MG63 (cell line): Measurements from ENCODE around the gene XRCC6. TPM values are rescaled to one million over a fixed set of nuclear protein-coding genes. Genes with fewer than 3 reads are reported as not detected.
"Not testable (repeated sequence)": the region's sequence is repeated elsewhere in the genome, so short reads cannot be mapped to it uniquely, and the experiment has no call there.

Experiments used
- DNase-seq: peaks from one replicate; pipeline ENCODE4 v3.0.0-alpha.2; 2020
- H3K27me3 ChIP-seq: fragments of 250-450 bp; sonication (Bioruptor Pico); 2 replicates; pipeline ENCODE4 v1.5.1; 2020; ENCODE audit warnings: mild to moderate bottlenecking, moderate library complexity
- H3K36me3 ChIP-seq: fragments of 250-450 bp; sonication (Bioruptor Pico); 2 replicates; pipeline ENCODE4 v1.5.1; 2020; ENCODE audit warnings: mild to moderate bottlenecking, moderate library complexity
- H3K4me3 ChIP-seq: fragments of 250-450 bp; sonication (Bioruptor Pico); 2 replicates; pipeline ENCODE4 v1.5.1; 2020; ENCODE audit warnings: mild to moderate bottlenecking, moderate library complexity
- H3K9me3 ChIP-seq: fragments of 250-450 bp; sonication (Bioruptor Pico); 2 replicates; pipeline ENCODE4 v1.5.1; 2020; ENCODE audit warnings: mild to moderate bottlenecking, moderate library complexity
- total RNA-seq: library from RNA; depleted of rRNA; stranded (reverse); fragments of >200 nt; shearing (Covaris generic); gene quantifications from 2 replicates; pipeline ENCODE4 v1.2.3, GENCODE V29; 2014; ENCODE audit warnings: low replicate concordance

The XRCC6 gene
- total RNA-seq, 1 experiment from 2014 or later, result 634 TPM

DNA sequence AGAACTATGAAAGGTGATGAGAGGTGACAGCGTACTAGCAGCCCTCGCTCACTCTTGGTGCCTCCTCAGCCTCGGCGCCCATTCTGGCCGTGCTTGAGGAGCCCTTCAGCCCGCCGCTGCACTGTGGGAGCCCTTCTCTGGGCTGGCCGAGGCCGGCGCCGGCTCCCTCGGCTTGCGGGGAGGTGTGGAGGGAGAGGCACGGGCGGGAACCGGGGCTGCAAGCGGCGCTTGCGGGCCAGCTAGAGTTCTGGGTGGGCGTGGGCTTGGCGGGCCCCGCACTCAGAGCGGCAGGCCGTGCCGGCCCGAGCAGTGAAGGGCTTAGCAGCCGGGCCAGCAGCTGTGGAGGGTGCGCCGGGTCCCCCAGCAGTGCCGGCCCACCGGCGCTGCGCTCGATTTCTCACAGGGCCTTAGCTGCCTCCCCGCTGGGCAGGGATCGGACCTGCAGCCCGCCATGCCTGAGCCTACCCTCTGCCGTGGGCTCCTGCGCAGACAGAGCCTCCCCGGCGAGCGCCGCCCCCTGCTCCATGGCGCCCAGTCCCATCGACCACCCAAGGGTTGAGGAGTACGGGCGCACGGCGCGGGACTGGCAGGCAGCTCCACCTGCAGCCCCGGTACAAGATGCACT, 27.6 kb upstream of the XRCC6 start:
- H3K36me3 ChIP-seq, H3K4me3 ChIP-seq, H3K9me3 ChIP-seq, H3K27me3 ChIP-seq, DNase-seq: not testable (repeated sequence)

DNA sequence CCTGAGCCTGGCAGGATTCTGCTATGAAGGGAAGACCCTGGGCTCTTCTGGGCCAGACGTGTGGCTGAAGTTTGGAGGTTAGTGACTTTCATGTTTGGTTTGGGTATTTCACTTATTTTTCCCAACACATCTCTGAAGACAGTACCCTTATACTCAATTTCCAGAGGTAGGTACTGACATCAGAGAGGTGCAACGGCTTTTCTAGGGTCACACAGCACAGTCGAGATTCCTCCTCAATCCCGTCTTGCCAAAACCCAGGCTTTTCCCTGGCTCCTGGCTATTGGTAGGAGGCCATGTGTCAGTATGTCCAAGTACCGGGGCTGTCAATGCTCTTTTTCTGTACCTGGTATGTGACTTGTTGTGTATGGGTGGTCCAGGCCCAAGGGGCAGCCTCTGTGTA, 25.4 kb upstream of the XRCC6 start:
- no peak overlapping the region for H3K4me3 ChIP-seq
- peaks cover 16% of the 10 kb centered on the region for H3K36me3 ChIP-seq
- no peaks in the 10 kb centered on the region for H3K9me3 ChIP-seq
- no peaks in the 10 kb centered on the region for H3K27me3 ChIP-seq
- no peak for DNase-seq

DNA sequence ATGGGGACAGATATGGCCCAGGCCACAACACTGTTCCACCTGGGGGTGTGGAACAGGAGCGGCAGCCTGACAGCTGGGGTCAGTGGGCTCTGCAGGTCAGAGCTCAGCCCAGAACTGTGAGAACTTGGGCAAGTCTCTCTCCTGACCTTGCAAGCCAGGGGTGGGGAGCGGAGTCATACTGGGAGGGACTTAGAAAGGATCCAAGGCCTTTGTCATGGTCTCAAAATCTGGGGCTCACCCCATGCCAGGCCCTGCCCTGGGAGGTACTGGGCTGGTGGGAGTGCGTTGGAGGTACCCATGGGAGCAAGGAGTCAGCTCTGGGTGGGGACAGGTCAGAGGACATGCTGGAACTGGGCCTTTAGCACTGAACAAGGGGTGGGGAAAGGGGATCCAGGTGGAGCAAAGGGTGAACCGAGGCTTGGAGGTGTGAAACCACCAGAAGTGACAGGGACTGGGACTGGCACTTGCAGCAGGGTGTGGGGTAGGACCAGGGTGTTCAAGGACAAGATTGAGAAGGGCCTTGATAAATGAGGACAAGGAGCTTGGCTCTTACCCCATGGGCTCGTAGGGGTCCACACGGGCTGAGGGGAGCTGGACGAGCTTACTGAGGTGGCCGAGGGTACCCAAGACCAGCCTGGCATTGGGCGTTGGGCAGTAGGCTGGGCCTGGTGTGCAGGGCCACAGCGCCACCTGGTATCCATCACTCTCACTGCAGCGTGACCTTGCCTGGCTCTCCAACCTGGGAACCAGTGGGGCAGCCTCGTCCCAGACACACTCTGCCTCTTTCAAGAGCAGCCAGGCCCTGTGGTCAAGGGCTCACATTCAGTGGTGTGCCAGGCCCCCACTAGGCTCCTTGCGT, 24.1 kb upstream of the XRCC6 start:
- H3K4me3 ChIP-seq, result no peak overlapping the region
- peaks cover 26% of the 10 kb centered on the region for H3K36me3 ChIP-seq
- no peaks in the 10 kb centered on the region for H3K27me3 ChIP-seq
- DNase-seq, result peak; percentile 49
- no peaks in the 10 kb centered on the region for H3K9me3 ChIP-seq

DNA sequence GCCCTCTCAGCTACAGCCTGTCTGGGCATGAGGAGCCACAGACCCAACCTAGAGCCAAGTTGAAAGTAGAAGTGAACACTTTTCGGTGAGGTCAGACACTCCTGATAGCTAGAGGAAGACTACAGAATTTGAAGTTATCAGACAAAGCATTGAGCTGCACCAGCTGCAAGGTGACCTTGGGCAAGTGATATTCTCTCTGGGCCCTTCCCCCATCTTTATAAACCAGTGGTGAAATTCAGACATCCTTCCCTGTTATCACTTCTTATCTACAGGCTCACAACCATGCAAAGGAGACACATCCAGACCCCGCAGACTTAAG, 23.5 kb upstream of the XRCC6 start:
- no peak for DNase-seq
- no peak overlapping the region for H3K4me3 ChIP-seq
- no peaks in the 10 kb centered on the region for H3K9me3 ChIP-seq
- peaks cover 32% of the 10 kb centered on the region for H3K36me3 ChIP-seq
- no peaks in the 10 kb centered on the region for H3K27me3 ChIP-seq

DNA sequence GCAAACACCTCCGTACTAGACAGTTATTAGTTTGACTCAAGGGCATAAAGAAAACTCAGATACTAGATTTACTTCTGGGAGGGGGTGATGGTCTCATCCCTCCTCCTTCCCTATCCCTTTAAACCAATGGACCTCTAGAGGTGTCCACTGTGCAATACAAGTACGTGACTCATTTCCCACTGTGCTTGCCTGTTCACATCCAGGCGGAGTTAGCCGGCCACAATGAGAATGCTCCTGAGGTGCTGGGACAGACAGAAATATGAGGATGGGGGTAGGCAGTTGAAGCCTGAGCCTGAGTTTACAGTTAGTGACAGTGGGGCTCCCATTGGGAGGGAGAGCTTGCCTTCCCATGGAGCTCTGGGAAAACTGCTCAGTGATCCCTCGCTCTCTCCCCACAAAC, 23.0 kb upstream of the XRCC6 start:
- H3K36me3 ChIP-seq, result peaks cover 35% of the 10 kb centered on the region
- no peaks in the 10 kb centered on the region for H3K27me3 ChIP-seq
- no peaks in the 10 kb centered on the region for H3K9me3 ChIP-seq
- no peak for DNase-seq
- H3K4me3 ChIP-seq, result no peak overlapping the region

DNA sequence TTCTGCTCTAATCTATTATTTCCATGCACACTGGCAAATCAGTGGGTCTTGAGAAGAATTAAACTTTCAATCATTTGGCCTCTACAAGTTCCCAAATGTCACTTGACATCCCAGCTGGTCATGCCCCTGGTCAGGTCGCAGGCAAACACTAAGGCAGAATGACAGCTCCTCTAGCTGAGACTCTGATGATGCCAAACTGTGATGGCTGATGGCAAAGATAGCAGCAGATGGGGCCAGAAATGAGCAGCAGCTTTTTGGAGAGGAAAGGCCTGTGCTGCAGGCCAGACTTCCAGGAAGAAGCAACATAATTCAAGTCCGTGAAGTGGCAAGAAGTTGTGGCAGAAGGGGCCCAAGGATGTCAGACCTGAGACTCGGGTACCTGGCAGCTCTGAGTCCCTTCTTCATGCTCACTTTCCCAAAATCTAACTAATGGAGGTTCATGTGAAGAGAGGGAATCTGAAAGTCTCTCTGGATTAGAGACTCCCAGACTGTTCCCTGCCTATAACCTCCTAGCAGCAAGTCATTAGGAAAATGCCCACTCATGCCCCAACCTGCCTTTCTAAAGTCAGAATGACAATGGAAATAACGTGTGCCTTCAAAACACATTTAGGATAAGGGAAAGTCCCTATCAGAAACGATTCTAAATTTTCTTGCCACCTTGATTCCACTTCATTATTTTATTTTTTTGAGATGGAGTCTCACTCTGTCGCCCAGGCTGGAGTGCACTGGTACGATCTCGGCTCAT, 22.0 kb upstream of the XRCC6 start:
- no peak overlapping the region for H3K4me3 ChIP-seq
- H3K9me3 ChIP-seq, result no peaks in the 10 kb centered on the region
- no peaks in the 10 kb centered on the region for H3K27me3 ChIP-seq
- DNase-seq, result no peak
- H3K36me3 ChIP-seq, result peaks cover 43% of the 10 kb centered on the region

DNA sequence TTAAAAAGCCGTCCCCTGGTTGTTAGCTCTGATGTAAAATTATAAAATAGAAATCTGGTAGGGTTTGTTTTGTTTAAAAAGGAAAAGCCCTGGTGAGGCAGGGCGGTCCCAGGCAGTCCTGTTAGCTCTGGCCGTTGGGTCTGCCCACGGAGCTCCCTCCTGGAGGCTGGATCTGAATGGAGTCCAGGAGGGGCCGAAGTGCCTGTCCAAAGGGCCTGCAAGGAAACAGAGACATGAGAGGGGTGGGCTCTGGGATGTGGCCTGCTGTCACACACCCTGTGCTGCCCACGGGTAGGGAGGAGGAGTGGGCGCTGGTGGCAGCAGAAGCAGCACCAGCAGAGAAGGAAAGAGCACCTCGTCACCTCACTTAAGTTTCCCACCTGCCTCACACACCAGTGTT, 20.1 kb upstream of the XRCC6 start:
- Histone ChIP-seq H3K27me3 (no peaks in the 10 kb centered on the region), H3K9me3 (no peaks in the 10 kb centered on the region), H3K4me3 (no peak overlapping the region), H3K36me3 (peaks cover 58% of the 10 kb centered on the region)
- DNase-seq, result no peak

DNA sequence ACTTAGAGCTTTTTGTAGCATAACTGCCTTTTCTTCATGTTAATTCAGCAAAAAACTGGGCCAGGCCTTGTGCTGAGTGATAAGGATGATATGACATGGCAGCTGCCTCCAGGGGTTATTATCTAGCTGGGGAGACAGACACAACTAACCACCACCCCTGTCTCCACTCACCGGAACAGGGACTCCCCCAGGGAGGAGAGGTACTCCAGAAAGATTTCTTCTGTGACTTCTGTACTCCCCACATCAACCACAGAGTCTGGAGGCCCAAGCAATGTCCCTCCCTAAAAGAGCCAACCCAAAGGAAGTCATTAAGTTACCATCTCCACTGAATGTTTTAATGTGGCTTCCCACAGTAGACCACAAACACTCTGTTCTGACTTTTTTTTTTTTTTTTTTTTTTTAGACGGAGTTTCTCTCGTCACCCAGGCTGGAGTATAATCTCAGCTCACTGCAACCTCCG, 17.2 kb upstream of the XRCC6 start:
- no peak for DNase-seq
- no peaks in the 10 kb centered on the region for H3K9me3 ChIP-seq
- no peaks in the 10 kb centered on the region for H3K27me3 ChIP-seq
- peaks cover 72% of the 10 kb centered on the region for H3K36me3 ChIP-seq
- no peak overlapping the region for H3K4me3 ChIP-seq

DNA sequence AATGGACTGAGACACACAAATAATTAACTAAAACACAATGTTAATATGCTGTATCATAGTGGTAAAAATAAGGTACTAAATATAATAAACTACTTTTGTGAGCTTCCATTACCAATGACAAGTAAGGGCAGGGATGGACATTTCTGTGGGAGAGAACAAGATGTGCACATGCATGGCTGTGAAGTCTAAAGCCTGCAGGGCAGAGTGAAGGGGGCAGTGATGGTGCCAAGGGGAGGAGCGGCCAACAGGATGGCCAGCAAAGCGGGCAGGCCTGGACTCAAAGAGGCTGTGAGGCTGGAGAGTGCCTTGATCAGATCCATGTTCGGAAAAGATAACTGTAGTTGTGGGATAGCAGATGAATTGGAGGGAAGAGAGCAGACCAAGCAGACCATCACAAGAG, 12.7 kb upstream of the XRCC6 start:
- H3K27me3 ChIP-seq, result no peaks in the 10 kb centered on the region
- H3K36me3 ChIP-seq, result peaks cover 55% of the 10 kb centered on the region
- H3K9me3 ChIP-seq, result no peaks in the 10 kb centered on the region
- no peak for DNase-seq
- no peak overlapping the region for H3K4me3 ChIP-seq

DNA sequence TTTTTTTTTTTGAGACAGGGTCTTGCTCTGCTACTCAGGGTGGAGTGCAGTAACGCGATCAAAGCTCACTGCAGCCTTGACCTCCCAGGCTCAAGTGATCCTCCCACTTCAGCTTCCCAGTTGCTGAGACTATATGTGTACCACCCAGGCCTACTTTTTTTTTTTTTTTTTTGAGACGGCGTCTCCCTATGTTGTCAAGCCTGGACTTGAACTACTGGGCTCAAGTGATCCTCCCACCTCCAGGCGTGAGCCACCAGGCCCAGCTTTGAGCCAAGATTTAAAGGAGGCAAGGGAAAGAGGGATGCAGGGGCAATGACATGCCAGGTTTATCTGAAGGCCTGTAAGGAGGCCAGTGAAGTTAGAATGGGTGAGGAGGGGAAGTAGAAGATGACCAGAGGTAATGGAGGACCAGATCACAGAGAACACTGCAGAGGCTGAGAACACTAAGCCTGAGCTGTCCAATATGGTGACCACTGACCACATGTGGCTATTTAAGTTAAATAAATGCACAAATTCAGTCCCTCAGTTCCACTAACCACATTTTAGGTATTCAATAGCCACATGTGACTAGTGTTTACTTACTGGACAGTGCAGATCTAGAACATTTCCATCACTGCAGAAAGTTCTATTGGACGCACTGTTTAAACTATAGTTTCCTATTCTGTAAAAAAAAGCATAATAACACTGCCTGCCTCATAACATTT, 8.3 kb upstream of the XRCC6 start:
- DNase-seq, result no peak
- Histone ChIP-seq H3K9me3 (no peaks in the 10 kb centered on the region), H3K4me3 (no peak overlapping the region), H3K36me3 (peaks cover 41% of the 10 kb centered on the region), H3K27me3 (no peaks in the 10 kb centered on the region)

DNA sequence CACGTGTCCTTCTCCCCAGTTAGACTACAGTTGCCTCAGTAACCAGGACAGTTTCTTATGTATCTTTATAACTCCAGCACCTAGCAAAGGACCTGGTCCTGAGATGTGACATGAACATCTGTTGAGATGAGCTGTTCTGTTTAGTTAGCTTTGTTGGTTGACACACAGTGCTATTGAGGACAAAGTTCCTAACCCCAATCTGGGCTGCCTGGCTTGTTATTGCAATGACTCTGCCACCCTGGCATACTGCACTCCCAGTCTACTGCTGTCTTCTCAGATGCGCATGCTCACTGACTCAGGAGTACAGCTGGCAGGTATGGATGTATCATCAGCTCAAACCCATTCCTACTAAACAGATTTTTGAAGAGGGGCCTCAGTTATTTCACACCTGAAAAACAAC, 7.6 kb upstream of the XRCC6 start:
- no peak for DNase-seq

DNA sequence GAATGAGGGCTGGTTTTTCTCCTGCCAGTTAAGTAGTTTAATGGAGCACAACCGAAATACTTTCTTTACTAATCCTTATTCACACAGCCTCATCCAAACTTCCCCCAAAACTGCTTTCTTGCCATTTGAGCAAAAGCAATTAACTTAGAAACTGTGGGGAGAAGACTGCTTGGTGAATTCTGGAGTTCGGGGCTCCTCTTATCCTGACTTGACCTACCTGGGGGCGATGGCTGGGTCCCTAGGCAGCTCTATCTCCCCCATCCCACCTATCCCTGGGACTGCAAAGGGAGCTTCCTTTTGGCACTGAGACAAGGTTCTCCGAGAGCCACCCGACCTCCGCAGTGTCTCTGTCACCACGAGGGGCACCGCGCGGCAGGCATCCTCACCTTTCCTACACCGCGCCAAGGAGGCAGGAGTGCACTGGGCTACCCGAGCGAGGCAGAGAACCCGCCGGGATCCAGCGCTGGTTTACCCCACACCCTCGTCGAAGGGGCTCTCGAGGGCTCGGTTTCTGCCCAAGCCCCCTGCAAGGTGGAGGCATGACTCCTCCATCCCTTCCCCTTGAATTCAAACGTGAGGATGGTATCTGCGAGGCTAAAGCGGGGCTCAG, 1.0 kb upstream of the XRCC6 start:
- H3K36me3 ChIP-seq, result peaks cover 55% of the 10 kb centered on the region
- H3K9me3 ChIP-seq, result no peaks in the 10 kb centered on the region
- H3K27me3 ChIP-seq, result no peaks in the 10 kb centered on the region
- peak; percentile 16 for DNase-seq
- peak overlapping the region; percentile 94 for H3K4me3 ChIP-seq

More for the DNA sequence above, 7.6 kb upstream of the XRCC6 start:
- H3K4me3 ChIP-seq, result no peak overlapping the region
- H3K27me3 ChIP-seq, result no peaks in the 10 kb centered on the region
- H3K9me3 ChIP-seq, result no peaks in the 10 kb centered on the region
- H3K36me3 ChIP-seq, result peaks cover 40% of the 10 kb centered on the region

DNA sequence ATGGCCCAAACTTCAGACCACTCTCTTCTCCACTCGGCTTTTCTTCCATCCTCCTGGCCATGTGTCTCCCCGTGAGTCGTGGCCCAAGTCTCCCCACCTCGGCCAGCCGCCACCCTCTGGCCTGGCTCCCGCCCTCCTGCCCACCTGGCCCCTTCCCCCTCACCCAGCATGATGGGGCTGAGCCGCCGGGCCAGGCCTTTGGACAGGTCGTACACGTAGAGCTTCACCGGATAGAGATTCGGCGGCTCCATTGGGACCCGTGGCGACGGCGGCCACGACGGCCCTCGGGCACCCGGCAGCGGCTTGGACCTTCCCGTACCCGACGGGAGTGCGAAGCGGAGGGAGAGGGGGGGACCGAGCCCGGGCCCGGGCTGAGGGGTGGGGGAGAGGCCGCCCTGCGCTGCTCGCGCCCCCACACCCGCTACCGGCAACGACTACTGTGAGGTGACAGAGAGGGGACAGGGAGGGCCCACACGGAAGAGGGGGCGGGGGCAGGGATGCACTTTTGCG, 451 bp upstream of the XRCC6 start, which contains the start of gene DESI1:
DESI1 (minus strand) TSS at position 455 of the 510 bp plus-strand sequence; CDS start at position 251, 204 bp downstream.
- Histone ChIP-seq H3K27me3 (no peaks in the 10 kb centered on the region), H3K4me3 (peak within 1 kb of the TSS; percentile 94), H3K9me3 (no peaks in the 10 kb centered on the region), H3K36me3 (peaks cover 60% of the 10 kb centered on the region)
- DNase-seq, result peak; percentile 26

DNA sequence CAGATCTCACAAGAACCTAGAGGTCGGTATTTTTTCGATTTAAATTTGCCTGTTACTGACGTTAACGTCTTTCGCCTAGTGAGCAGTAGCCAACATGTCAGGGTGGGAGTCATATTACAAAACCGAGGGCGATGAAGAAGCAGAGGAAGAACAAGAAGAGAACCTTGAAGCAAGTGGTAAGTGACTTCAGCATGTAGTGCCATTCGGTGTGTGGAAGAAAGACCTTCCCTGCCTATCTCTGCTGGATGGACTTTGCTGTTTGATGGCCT, 750 bp downstream of the XRCC6 start:
- H3K4me3 ChIP-seq, result peak overlapping the region; percentile 94
- no peaks in the 10 kb centered on the region for H3K27me3 ChIP-seq
- no peak for DNase-seq
- peaks cover 62% of the 10 kb centered on the region for H3K36me3 ChIP-seq
- no peaks in the 10 kb centered on the region for H3K9me3 ChIP-seq

DNA sequence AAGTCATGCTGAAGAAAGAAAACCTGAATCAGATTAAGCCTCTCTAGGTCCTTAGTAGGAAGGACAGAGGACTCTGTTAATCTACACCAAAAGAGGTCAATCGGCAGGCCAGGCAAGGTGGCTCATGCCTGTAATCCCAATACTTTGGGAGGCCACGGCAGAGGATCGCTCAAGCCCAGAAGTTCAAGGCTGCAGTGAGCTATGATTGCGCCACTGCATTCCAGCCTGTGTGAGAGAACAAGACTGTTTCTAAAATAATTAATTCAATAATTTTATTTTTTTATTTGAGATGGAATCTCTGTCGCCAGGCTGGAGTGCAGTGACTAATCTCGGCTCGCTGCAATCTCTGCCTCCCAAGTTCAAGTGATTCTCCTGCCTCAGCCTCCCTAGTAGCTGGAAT, 4.5 kb downstream of the XRCC6 start:
- Histone ChIP-seq H3K36me3 (peaks cover 83% of the 10 kb centered on the region), H3K27me3 (no peaks in the 10 kb centered on the region), H3K4me3 (no peak overlapping the region), H3K9me3 (no peaks in the 10 kb centered on the region)
- no peak for DNase-seq

DNA sequence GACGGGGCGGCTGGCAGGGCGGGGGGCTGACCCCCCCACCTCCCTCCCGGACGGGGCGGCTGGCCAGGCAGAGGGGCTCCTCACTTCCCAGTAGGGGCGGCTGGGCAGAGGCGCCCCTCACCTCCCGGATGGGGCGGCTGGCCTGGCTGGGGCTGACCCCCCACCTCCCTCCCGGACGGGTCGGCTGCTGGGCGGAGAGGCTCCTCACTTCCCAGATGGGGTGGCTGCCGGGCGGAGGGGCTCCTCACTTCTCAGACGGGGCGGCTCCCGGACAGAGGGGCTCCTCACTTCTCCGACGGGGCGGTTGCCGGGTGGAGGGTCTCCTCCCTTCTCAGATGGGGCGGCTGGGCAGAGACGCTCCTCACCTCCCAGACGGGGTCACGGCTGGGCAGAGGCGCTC, 10.0 kb downstream of the XRCC6 start:
- DNase-seq, H3K27me3 ChIP-seq, H3K4me3 ChIP-seq, H3K9me3 ChIP-seq: not testable (repeated sequence)
- H3K36me3 ChIP-seq, result peaks cover 73% of the 10 kb centered on the region
